HEK293 (cell line): Measurements from ENCODE around the gene NCAPD3.
"Not testable (repeated sequence)": the region's sequence is repeated elsewhere in the genome, so short reads cannot be mapped to it uniquely, and the experiment has no call there.

Source experiments
- CTCF ChIA-PET: fragments of 350-600 bp; formaldehyde crosslinking; extraction: SDS; loops from one replicate; lab custom pipeline; 2021; ENCODE audit warnings: antibody characterized with exemption; lab: Yijun Ruan, JAX
- POLR2A ChIA-PET: fragments of 300-600 bp; formaldehyde crosslinking; extraction: SDS; loops from one replicate; lab custom pipeline; 2020; ENCODE audit warnings: antibody characterized with exemption, inconsistent platforms; lab: Yijun Ruan, JAX
- H3K27ac ChIP-seq: fragments of 200-500 bp; sonication (Bioruptor generic); 2 replicates; pipeline ENCODE4 v1.5.1; 2014; ENCODE audit warnings: low read depth, low read length, control low read depth, inconsistent platforms; ENCODE audit errors: extremely low read depth
- H3K36me3 ChIP-seq, 2 experiments: fragments of 200-500 bp in 1 of 2; sonication (Bioruptor generic) in 1 of 2; 1 replicate in 1 of 2; 2 replicates in 1 of 2; pipeline ENCODE4 v1.5.1; 2014 to 2017; ENCODE audit warnings: inconsistent platforms in 2 of 2, low read length in 2 of 2; ENCODE audit not compliant: control insufficient read depth in 2 of 2, insufficient read depth in 1 of 2
- H3K4me1 ChIP-seq: fragments of 200-500 bp; sonication (Bioruptor generic); 2 replicates; pipeline ENCODE4 v1.5.1; 2014; ENCODE audit warnings: mild to moderate bottlenecking, low read length, inconsistent platforms; ENCODE audit not compliant: control insufficient read depth, insufficient read depth
- H3K4me3 ChIP-seq: 2 replicates; pipeline ENCODE4 v1.5.1; 2011; ENCODE audit warnings: low read depth, mild to moderate bottlenecking, control low read depth, low read length, moderate library complexity
- H3K9me3 ChIP-seq: fragments of 200-500 bp; sonication (Bioruptor generic); 2 replicates; pipeline ENCODE4 v1.5.1; 2014; ENCODE audit warnings: low read depth, low read length, inconsistent platforms; ENCODE audit not compliant: control insufficient read depth, insufficient read depth
- KLF7 ChIP-seq: fragments of 450-650 bp; formaldehyde crosslinking; IDR thresholded peaks from 2 replicates; pipeline ENCODE4 v1.5.1; 2016; ENCODE audit warnings: missing biosample characterization, missing genetic modification characterization, borderline replicate concordance
- MZF1 ChIP-seq: fragments of 450-650 bp; formaldehyde crosslinking; IDR thresholded peaks from 2 replicates; pipeline ENCODE4 v1.5.1; 2017; ENCODE audit warnings: missing biosample characterization, missing genetic modification characterization, borderline replicate concordance
- OVOL3 ChIP-seq: fragments of 450-650 bp; formaldehyde crosslinking; IDR thresholded peaks from 2 replicates; pipeline ENCODE4 v1.5.1; 2016; ENCODE audit warnings: missing biosample characterization, missing genetic modification characterization
- SALL2 ChIP-seq: fragments of 450-650 bp; formaldehyde crosslinking; IDR thresholded peaks from 2 replicates; pipeline ENCODE4 v1.5.0; 2017; ENCODE audit warnings: missing biosample characterization, mild to moderate bottlenecking, missing genetic modification characterization, borderline replicate concordance
- SCRT2 ChIP-seq: fragments of 450-650 bp; formaldehyde crosslinking; IDR thresholded peaks from 2 replicates; pipeline ENCODE4 v1.5.1; 2016; ENCODE audit warnings: missing biosample characterization, missing genetic modification characterization
- YY2 ChIP-seq: fragments of 450-650 bp; formaldehyde crosslinking; IDR thresholded peaks from 2 replicates; pipeline ENCODE4 v1.5.1; 2016; ENCODE audit warnings: missing biosample characterization, missing genetic modification characterization
- ZNF10 ChIP-seq: fragments of 450-650 bp; formaldehyde crosslinking; IDR thresholded peaks from 2 replicates; pipeline ENCODE4 v1.5.1; 2017; ENCODE audit warnings: missing biosample characterization, missing genetic modification characterization
- ZNF121 ChIP-seq: fragments of 450-650 bp; formaldehyde crosslinking; IDR thresholded peaks from 2 replicates; pipeline ENCODE4 v1.5.1; 2016; ENCODE audit warnings: missing biosample characterization, missing genetic modification characterization
- ZNF138 ChIP-seq: fragments of 450-650 bp; formaldehyde crosslinking; IDR thresholded peaks from 2 replicates; pipeline ENCODE4 v1.5.1; 2016; ENCODE audit warnings: missing biosample characterization, missing genetic modification characterization, borderline replicate concordance
- ZNF37A ChIP-seq: fragments of 450-650 bp; IDR thresholded peaks from 2 replicates; pipeline ENCODE4 v1.5.1; 2018; ENCODE audit warnings: missing biosample characterization, missing genetic modification characterization
- ZNF510 ChIP-seq: fragments of 450-650 bp; formaldehyde crosslinking; IDR thresholded peaks from 2 replicates; pipeline ENCODE4 v1.5.1; 2018; ENCODE audit warnings: mild to moderate bottlenecking, missing genetic modification characterization, missing biosample characterization; ENCODE audit not compliant: insufficient replicate concordance
- ZNF626 ChIP-seq: fragments of 450-650 bp; sonication (Bioruptor Pico); formaldehyde crosslinking; IDR thresholded peaks from 2 replicates; pipeline ENCODE4 v1.5.1; 2018; ENCODE audit warnings: missing biosample characterization, missing genetic modification characterization, inconsistent platforms
- ZNF658 ChIP-seq: fragments of 450-650 bp; formaldehyde crosslinking; IDR thresholded peaks from 2 replicates; pipeline ENCODE4; 2016; ENCODE audit warnings: missing biosample characterization, missing genetic modification characterization
- ZNF660 ChIP-seq: fragments of 450-650 bp; IDR thresholded peaks from 2 replicates; pipeline ENCODE4 v1.5.1; 2018; ENCODE audit warnings: missing biosample characterization, mild to moderate bottlenecking, missing genetic modification characterization
- ZNF670 ChIP-seq: fragments of 450-650 bp; formaldehyde crosslinking; IDR thresholded peaks from 2 replicates; pipeline ENCODE4 v1.5.1; 2016; ENCODE audit warnings: missing biosample characterization, missing genetic modification characterization, low read depth
- ZNF776 ChIP-seq: fragments of 450-650 bp; formaldehyde crosslinking; IDR thresholded peaks from 2 replicates; pipeline ENCODE4 v1.5.0; 2017; ENCODE audit warnings: missing biosample characterization, missing genetic modification characterization, borderline replicate concordance
- ZNF791 ChIP-seq: fragments of 450-650 bp; formaldehyde crosslinking; IDR thresholded peaks from 2 replicates; pipeline ENCODE4 v1.5.1; 2016; ENCODE audit warnings: missing biosample characterization, missing genetic modification characterization
- ZSCAN16 ChIP-seq: fragments of 450-650 bp; formaldehyde crosslinking; IDR thresholded peaks from 2 replicates; pipeline ENCODE4 v1.5.1; 2016; ENCODE audit warnings: missing biosample characterization, missing genetic modification characterization
- TF ChIP-seq, protein P1 (sequence below): fragments of 450-650 bp; formaldehyde crosslinking; IDR thresholded peaks from 2 replicates; pipeline ENCODE4 v1.5.1; 2016; ENCODE audit warnings: missing biosample characterization, missing genetic modification characterization, borderline replicate concordance
- TF ChIP-seq, protein P2 (sequence below): fragments of 450-650 bp; formaldehyde crosslinking; IDR thresholded peaks from 2 replicates; pipeline ENCODE4 v1.5.1; 2017; ENCODE audit warnings: missing biosample characterization, mild to moderate bottlenecking, missing genetic modification characterization, moderate library complexity
- TF ChIP-seq, protein P3 (sequence below): fragments of 450-650 bp; formaldehyde crosslinking; IDR thresholded peaks from 2 replicates; pipeline ENCODE4 v1.5.1; 2016; ENCODE audit warnings: missing biosample characterization, missing genetic modification characterization, borderline replicate concordance
- TF ChIP-seq, protein P4 (sequence below): fragments of 450-650 bp; formaldehyde crosslinking; IDR thresholded peaks from 2 replicates; pipeline ENCODE4 v1.5.1; 2017; ENCODE audit warnings: missing biosample characterization, missing genetic modification characterization

Gene NCAPD3

DNA sequence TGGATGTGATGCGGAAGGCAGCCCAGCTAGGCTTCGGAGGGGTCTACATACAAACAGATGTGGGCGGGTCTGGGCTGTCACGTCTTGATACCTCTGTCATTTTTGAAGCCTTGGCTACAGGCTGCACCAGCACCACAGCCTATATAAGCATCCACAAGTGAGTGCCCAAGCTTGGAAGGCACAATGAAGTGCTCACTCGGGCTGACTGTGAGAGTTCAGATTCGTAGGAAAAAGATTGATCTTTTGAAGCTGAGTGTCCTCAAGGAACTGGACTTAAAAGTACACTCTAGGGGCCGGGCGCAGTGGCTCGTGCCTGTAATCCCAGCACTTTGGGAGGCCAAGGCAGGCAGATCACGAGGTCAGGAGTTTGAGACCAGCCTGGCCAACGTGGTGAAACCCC lies 33.3 kb upstream of the NCAPD3 start (continued):
- TF ChIP-seq, protein P1, sequence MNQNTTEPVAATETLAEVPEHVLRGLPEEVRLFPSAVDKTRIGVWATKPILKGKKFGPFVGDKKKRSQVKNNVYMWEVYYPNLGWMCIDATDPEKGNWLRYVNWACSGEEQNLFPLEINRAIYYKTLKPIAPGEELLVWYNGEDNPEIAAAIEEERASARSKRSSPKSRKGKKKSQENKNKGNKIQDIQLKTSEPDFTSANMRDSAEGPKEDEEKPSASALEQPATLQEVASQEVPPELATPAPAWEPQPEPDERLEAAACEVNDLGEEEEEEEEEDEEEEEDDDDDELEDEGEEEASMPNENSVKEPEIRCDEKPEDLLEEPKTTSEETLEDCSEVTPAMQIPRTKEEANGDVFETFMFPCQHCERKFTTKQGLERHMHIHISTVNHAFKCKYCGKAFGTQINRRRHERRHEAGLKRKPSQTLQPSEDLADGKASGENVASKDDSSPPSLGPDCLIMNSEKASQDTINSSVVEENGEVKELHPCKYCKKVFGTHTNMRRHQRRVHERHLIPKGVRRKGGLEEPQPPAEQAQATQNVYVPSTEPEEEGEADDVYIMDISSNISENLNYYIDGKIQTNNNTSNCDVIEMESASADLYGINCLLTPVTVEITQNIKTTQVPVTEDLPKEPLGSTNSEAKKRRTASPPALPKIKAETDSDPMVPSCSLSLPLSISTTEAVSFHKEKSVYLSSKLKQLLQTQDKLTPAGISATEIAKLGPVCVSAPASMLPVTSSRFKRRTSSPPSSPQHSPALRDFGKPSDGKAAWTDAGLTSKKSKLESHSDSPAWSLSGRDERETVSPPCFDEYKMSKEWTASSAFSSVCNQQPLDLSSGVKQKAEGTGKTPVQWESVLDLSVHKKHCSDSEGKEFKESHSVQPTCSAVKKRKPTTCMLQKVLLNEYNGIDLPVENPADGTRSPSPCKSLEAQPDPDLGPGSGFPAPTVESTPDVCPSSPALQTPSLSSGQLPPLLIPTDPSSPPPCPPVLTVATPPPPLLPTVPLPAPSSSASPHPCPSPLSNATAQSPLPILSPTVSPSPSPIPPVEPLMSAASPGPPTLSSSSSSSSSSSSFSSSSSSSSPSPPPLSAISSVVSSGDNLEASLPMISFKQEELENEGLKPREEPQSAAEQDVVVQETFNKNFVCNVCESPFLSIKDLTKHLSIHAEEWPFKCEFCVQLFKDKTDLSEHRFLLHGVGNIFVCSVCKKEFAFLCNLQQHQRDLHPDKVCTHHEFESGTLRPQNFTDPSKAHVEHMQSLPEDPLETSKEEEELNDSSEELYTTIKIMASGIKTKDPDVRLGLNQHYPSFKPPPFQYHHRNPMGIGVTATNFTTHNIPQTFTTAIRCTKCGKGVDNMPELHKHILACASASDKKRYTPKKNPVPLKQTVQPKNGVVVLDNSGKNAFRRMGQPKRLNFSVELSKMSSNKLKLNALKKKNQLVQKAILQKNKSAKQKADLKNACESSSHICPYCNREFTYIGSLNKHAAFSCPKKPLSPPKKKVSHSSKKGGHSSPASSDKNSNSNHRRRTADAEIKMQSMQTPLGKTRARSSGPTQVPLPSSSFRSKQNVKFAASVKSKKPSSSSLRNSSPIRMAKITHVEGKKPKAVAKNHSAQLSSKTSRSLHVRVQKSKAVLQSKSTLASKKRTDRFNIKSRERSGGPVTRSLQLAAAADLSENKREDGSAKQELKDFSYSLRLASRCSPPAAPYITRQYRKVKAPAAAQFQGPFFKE (tag by site-specific recombination), result no peak
- TF ChIP-seq ZNF626 (tag by site-specific recombination), result no peak
- TF ChIP-seq SCRT2 (tag by site-specific recombination), result no peak
- TF ChIP-seq, protein P2, sequence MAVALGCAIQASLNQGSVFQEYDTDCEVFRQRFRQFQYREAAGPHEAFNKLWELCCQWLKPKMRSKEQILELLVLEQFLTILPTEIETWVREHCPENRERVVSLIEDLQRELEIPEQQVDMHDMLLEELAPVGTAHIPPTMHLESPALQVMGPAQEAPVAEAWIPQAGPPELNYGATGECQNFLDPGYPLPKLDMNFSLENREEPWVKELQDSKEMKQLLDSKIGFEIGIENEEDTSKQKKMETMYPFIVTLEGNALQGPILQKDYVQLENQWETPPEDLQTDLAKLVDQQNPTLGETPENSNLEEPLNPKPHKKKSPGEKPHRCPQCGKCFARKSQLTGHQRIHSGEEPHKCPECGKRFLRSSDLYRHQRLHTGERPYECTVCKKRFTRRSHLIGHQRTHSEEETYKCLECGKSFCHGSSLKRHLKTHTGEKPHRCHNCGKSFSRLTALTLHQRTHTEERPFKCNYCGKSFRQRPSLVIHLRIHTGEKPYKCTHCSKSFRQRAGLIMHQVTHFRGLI (tag by site-specific recombination), result no peak
- no peak for TF ChIP-seq ZNF510
- TF ChIP-seq, all 188 proteins: peak for 0

DNA sequence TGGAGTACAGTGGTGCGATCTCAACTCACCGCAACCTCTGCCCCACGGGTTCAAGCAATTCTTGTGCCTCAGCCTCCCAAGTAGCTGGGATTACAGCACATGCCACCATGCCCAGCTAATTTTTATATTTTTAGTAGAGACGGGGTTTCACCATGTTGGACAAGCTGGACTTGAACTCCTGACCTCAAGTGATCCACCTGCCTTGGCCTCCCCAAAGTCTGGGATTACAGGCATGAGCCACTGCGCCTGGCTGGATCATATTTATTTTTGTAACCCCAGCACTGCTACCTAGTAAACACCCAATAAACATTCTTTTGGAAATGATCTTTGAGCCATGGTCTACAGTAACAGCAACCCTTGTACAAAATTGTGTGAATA lies 31.4 kb upstream of the NCAPD3 start:
- not testable (repeated sequence) for H3K27ac ChIP-seq, H3K9me3 ChIP-seq, H3K4me3 ChIP-seq, H3K4me1 ChIP-seq
- ChIA-PET POLR2A (interaction anchor here (2.2 to 4.0 kb wide), 2 partner anchors 18 to 31 kb away, joined by 11 to 35 read pairs; partner anchors contain the start of genes NCAPD3 and VPS26B), CTCF (interaction anchor here (0.6 to 1.2 kb wide), 2 partner anchors 21 to 155 kb away, joined by 3 to 5 read pairs; no protein-coding TSS in a partner anchor)
- peaks cover 0 to 46% of the 10 kb centered on the region in 2 experiments; a peak in 1 of 3 replicates for H3K36me3 ChIP-seq

DNA sequence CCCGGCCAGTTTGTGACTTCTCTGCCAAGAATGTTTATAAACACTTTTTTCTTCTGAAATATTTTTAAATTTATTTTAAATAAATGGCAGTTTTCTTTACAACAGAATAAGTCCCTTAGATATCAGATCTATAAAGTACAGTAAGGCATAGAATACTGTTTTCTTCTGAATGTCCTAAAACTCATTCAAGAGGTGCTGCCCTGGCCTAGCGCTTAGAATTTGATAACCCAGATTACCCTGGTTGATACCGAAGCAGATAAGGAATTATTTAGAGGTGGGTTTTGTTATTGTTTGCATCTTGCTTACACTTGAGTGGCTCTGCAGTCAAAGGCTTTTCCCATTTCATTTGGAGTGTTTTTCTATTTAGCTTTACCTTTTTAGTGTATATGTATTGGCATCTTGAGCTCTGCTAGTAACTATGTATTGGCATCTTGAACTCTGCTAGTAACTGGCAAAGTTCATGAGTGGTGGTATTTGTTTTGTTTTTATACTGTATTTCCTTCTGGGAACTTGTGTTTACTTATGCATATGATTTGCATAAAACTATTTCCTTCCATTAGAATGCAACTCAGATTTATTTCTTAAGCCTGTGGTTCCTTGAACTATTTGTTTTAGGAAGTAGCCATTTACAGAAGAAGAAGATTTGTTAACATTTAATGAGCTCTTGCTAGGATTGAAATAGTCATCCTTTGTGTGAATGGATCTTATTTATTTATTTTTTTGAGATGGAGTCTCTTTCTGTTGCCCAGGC lies 30.8 kb upstream of the NCAPD3 start:
- H3K36me3 ChIP-seq, result peaks cover 0 to 46% of the 10 kb centered on the region in 2 experiments; a peak in 1 of 3 replicates
- no peaks in the 10 kb centered on the region for H3K4me1 ChIP-seq
- CTCF ChIA-PET, result interaction anchor here (0.6 to 1.2 kb wide), 3 partner anchors 10 to 155 kb away, joined by 3 to 5 read pairs (median 3); no protein-coding TSS in a partner anchor
- peak overlapping the region; percentile 79 for H3K4me3 ChIP-seq
- H3K9me3 ChIP-seq, result no peaks in the 10 kb centered on the region
- H3K27ac ChIP-seq, result no peak overlapping the region
- POLR2A ChIA-PET, result interaction anchor here (1.2 to 4.0 kb wide), 5 partner anchors 9 to 30 kb away, joined by 3 to 35 read pairs (median 4); partner anchors contain the start of genes NCAPD3 and VPS26B
- TF ChIP-seq OVOL3 (tag by site-specific recombination), result no peak
- no peak for TF ChIP-seq KLF7 (tag by site-specific recombination)
- no peak for TF ChIP-seq ZNF670 (tag by site-specific recombination)
- TF ChIP-seq, protein P3, sequence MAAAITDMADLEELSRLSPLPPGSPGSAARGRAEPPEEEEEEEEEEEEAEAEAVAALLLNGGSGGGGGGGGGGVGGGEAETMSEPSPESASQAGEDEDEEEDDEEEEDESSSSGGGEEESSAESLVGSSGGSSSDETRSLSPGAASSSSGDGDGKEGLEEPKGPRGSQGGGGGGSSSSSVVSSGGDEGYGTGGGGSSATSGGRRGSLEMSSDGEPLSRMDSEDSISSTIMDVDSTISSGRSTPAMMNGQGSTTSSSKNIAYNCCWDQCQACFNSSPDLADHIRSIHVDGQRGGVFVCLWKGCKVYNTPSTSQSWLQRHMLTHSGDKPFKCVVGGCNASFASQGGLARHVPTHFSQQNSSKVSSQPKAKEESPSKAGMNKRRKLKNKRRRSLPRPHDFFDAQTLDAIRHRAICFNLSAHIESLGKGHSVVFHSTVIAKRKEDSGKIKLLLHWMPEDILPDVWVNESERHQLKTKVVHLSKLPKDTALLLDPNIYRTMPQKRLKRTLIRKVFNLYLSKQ (tag by site-specific recombination), result no peak
- no peak for TF ChIP-seq ZNF658 (tag by site-specific recombination)
- TF ChIP-seq ZNF10 (tag by site-specific recombination), result no peak
- TF ChIP-seq ZSCAN16, result no peak
- TF ChIP-seq ZNF776, result no peak
- TF ChIP-seq SALL2, result no peak
- no peak for TF ChIP-seq ZNF660 (tag by site-specific recombination)
- no peak for TF ChIP-seq YY2
- no peak for TF ChIP-seq ZNF121 (tag by site-specific recombination)
- TF ChIP-seq MZF1 (tag by site-specific recombination), result no peak
- TF ChIP-seq, protein P4, sequence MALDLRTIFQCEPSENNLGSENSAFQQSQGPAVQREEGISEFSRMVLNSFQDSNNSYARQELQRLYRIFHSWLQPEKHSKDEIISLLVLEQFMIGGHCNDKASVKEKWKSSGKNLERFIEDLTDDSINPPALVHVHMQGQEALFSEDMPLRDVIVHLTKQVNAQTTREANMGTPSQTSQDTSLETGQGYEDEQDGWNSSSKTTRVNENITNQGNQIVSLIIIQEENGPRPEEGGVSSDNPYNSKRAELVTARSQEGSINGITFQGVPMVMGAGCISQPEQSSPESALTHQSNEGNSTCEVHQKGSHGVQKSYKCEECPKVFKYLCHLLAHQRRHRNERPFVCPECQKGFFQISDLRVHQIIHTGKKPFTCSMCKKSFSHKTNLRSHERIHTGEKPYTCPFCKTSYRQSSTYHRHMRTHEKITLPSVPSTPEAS (tag by site-specific recombination), result no peak
- TF ChIP-seq ZNF138 (tag by site-specific recombination), result no peak
- no peak for TF ChIP-seq ZNF37A (tag by site-specific recombination)
- no peak for TF ChIP-seq ZNF791
